ENCODE measurements around the gene AKAP3. TPM values are rescaled to one million over a fixed set of nuclear protein-coding genes. Genes with fewer than 3 reads are reported as not detected.

Gene AKAP3
- polyA plus RNA-seq, 5 donors: 1.1 to 3.0 (median 2.5) TPM

GRCh38 chr12:4603946-4604345 lies 44.9 kb downstream of the AKAP3 start:
- no peak for DNase-seq

GRCh38 chr12:4603421-4603820 lies 45.4 kb downstream of the AKAP3 start:
- DNase-seq: no peak

DNA sequence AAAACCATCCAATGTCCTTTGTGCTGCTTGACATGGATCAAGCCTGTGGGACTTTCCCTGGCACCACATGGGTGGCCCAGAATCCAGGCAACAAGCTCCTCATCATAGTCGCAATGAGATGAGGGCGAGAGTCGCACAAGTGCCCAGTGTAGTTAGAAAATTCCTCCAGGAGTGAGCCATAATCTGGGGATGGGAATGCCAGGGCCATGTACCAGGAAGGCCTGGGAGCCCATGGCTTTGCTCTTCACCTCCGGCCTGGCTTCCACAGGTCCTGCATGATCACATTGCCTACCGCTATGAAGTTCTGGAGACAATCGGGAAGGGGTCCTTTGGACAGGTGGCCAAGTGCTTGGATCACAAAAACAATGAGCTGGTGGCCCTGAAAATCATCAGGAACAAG lies 53.0 kb downstream of the AKAP3 start:
- DNase-seq: no peak

DNA sequence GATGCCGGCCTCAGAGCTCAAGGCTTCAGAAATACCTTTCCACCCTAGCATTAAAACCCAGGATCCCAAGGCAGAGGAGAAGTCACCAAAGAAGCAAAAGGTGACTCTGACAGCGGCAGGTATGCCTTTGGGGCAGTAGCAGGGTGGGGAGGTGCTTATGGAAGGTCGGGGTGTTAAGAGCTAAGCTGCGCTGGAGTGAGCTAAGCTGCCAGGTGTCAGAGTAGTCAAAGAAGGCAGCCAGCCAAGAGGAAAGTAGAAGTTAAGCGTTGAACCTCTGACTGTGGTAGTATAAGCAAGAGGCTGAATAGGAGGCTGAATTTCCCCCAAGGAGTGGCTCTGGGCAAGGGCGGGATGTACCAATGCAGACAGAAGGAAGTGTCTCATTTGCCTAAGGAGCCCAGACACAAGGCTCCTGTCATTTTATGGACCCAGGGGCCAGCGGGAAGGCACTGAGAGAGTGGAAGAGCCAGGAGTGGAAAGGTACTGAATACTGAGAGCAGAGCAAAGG lies 57.6 kb downstream of the AKAP3 start:
- DNase-seq: no peak

GRCh38 chr12:4589941-4590340 lies 58.9 kb downstream of the AKAP3 start:
- DNase-seq: no peak

- DNase-seq: no peak
Measured at GRCh38 chr12:4588916-4589315, 59.9 kb downstream of the AKAP3 start.

GRCh38 chr12:4587108-4587507 lies 61.7 kb downstream of the AKAP3 start:
- DNase-seq: no peak

DNA sequence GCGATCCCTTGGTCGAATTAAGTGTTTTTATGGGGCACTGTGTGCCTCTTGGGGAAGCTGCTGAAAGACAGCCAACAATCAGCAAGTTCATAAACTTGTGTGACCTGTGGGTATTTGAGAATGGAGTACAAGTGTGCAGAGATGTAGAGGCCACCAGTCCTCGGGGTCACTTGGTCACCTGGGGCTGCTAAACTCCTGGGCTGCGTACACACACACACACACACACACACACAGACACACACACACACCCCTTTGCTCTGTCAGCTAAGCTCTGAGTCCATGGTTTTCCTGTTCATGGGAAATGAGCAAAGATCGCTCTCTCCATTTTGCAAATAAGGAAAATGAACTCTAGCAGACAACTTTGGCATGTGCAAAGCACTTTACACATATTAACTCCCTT lies 62.4 kb downstream of the AKAP3 start:
- no peak for DNase-seq

DNA sequence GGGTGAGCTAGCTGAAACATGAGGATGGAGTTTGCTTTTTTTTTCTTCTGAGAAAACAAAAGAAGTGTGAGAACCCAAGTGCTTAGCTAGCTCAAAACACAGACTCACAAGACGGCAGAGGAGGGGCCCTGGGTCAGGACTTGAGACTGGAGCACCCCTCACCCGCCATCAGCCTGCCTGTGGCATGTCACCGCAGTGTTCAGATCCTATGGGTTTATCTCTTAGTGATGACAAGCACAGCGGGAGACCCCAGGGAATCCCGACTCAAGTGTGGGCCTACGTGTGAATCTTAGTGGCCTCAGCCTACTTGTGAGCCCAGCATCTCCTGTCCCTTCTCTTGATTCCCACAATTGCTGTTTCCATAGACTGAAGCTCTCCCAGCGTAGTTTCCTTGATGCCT lies 64.0 kb downstream of the AKAP3 start:
- DNase-seq: no peak

GRCh38 chr12:4584281-4584680 lies 64.6 kb downstream of the AKAP3 start:
- no peak for DNase-seq

DNA sequence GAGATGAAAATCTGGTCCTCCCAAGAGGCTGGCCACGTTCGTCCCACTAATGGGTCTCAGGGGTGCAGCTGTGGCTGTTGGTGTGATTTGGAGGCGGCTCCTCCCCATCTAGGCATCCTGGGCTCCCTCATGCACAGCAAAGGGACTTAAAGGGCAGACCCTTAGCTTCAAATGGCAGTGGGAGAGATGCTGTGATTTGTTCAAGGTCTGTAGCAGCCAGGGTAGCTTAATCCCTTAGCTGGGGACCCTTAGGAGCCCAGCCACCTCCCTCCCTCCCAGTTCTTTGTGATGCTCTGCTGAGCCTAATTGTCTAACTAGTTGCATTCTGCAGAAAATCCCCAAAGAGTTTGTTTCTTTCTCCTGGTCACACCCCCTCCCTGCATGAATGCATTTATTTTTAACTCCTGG lies 68.6 kb downstream of the AKAP3 start:
- DNase-seq: no peak

DNA sequence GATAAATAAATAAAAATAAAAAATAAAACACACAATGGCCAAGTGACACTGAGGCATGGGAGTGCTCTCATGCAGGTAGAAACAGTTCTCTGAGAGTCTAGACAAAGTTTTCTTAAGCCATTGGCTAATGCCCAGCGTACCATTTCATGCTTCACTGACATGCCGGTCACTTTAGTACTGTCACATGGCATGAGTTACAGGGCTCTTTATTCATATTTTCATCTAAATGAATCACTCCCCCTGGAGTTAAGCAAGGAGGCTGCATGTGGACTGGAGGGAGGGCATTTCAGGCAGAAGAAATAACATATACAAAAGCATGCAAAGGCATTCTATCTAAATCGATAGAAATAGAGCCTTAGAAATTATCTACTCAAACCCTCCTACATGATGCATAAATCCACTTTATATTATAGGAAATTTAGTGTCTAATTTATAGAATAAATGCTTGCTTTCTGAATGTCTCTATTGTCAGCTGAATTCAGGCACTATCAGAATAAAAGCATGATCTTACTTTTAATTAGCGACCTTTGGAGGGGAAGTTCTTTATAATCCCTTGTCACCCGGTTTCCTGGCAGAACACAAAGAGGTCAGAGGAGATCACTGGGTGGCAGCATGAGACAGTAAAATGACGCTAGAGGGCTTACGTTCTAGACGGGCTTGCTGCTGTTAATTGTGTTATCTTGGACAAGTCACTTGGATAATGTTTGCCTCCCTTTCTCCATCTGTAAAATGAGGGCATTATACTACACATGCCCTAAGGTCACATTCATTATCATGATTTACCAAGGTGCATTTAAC lies 69.3 kb downstream of the AKAP3 start:
- DNase-seq: no peak

DNA sequence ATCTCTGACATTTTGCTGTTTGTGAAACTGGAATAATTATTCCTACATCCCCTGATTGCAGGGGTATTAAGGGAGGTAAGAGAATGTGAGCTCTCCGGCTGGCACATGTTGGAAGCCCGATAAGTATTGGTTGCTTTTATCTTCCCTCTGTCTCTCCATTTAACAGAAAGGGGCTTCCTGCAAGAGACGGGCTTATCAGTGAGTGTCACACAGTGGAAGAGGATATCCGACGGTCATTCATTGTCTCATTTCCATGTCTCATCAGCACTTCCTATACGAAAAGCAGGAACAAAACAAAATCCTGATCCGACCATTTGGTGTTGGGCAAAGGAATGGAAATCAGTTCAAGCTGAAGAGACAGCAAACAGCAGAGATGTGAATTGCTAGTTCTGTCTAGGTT lies 76.2 kb downstream of the AKAP3 start:
- no peak for DNase-seq

GRCh38 chr12:4569261-4569660 lies 79.6 kb downstream of the AKAP3 start:
- no peak for DNase-seq

GRCh38 chr12:4567073-4567881 lies 81.6 kb downstream of the AKAP3 start:
- no peak for DNase-seq

- no peak for DNase-seq
Measured at GRCh38 chr12:4566474-4566873, 82.4 kb downstream of the AKAP3 start.

Other genes starting within 250 kb of the AKAP3 start
- under 1 TPM in 1 of 5 donors, not detected in 4; 0.95 TPM for gene FGF6, start 203.2 kb downstream of the AKAP3 start, polyA plus RNA-seq (ENCODE audit: insufficient read depth in 1 of 5, insufficient read length in 5 of 5, low replicate concordance in 1 of 5)
- gene RAD51AP1, start 110.2 kb downstream of the AKAP3 start, polyA plus RNA-seq (ENCODE audit: insufficient read depth in 1 of 5, insufficient read length in 5 of 5, low replicate concordance in 1 of 5): 10 to 100 TPM; 16.9 to 50.1 (median 31.7) TPM
- 10 to 100 TPM; 58.4 to 69.0 (median 64.7) TPM for gene DYRK4, start 86.8 kb downstream of the AKAP3 start, polyA plus RNA-seq (ENCODE audit: insufficient read depth in 1 of 5, insufficient read length in 5 of 5, low replicate concordance in 1 of 5)
- 100 to 1,000 TPM in 2 of 5 donors, 10 to 100 TPM in 3; 80.4 to 106 (median 97.3) TPM for gene NDUFA9, start 63 bp upstream of the AKAP3 start, polyA plus RNA-seq (ENCODE audit: insufficient read depth in 1 of 5, insufficient read length in 5 of 5, low replicate concordance in 1 of 5)
- 1 to 10 TPM in 4 of 5 donors, under 1 TPM in 1; 0.78 to 1.8 (median 1.6) TPM for gene GALNT8, start 71.3 kb upstream of the AKAP3 start, polyA plus RNA-seq (ENCODE audit: insufficient read depth in 1 of 5, insufficient read length in 5 of 5, low replicate concordance in 1 of 5)